Measurements from ENCODE around the gene COL18A1.

DNA sequence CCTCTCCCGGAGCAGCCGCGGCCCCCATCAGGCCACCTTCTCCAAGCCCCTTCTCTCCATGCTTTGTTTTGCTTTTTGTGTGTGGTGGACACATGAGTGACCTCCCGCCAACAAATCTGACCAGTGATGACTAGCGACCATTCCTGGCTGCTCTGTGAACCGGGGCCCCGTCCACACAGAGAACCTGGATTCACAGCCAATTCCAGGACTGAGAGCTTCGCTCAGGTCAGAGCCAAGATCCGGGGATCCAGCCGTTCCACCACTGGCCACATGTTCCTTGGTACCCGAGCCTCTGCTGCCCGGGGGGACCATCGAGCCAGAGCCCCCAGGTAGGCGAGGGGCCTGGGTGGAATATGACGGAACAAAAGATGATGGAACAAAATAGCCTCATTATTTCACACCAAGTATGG is 46.7 kb upstream of the COL18A1 start:
- TF ChIP-seq, protein P1, sequence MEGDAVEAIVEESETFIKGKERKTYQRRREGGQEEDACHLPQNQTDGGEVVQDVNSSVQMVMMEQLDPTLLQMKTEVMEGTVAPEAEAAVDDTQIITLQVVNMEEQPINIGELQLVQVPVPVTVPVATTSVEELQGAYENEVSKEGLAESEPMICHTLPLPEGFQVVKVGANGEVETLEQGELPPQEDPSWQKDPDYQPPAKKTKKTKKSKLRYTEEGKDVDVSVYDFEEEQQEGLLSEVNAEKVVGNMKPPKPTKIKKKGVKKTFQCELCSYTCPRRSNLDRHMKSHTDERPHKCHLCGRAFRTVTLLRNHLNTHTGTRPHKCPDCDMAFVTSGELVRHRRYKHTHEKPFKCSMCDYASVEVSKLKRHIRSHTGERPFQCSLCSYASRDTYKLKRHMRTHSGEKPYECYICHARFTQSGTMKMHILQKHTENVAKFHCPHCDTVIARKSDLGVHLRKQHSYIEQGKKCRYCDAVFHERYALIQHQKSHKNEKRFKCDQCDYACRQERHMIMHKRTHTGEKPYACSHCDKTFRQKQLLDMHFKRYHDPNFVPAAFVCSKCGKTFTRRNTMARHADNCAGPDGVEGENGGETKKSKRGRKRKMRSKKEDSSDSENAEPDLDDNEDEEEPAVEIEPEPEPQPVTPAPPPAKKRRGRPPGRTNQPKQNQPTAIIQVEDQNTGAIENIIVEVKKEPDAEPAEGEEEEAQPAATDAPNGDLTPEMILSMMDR (IDR thresholded peaks at IDR 0.05) = no peak
- TF ChIP-seq POLR2A (IDR thresholded peaks at IDR 0.05) = no peak
